Thymus (tissue), 11 donors: ENCODE data around the gene ABL2. TPM values are rescaled to one million over a fixed set of nuclear protein-coding genes. Genes with fewer than 3 reads are reported as not detected.
"Not testable (repeated sequence)": the region's sequence is repeated elsewhere in the genome, so short reads cannot be mapped to it uniquely, and the experiment has no call there.

Experiments used
- DNase-seq, 9 donors: peaks; one replicate each; pipeline ENCODE4 v3.0.0-alpha.2; 2013; ENCODE audit warnings: low spot score in 9 of 9, low read depth in 6 of 9, missing footprints in 1 of 9
- H3K27ac ChIP-seq, 2 donors: one replicate each; pipeline ENCODE4 v1.5.1; 2013; ENCODE audit warnings: control low read depth in 1 of 2, low read depth in 1 of 2, low read length in 1 of 2, mild to moderate bottlenecking in 1 of 2, moderate library complexity in 1 of 2
- H3K27me3 ChIP-seq, 2 donors: one replicate each; pipeline ENCODE4 v1.5.1; 2013; ENCODE audit warnings: low read length in 1 of 2; ENCODE audit not compliant: control insufficient read depth in 2 of 2, insufficient read depth in 1 of 2
- H3K36me3 ChIP-seq, 2 donors: one replicate each; pipeline ENCODE4 v1.5.1; 2013; ENCODE audit warnings: low read length in 1 of 2, mild to moderate bottlenecking in 1 of 2, moderate library complexity in 1 of 2; ENCODE audit not compliant: control insufficient read depth in 2 of 2, insufficient read depth in 2 of 2
- H3K4me1 ChIP-seq, 2 donors: one replicate each; pipeline ENCODE4 v1.5.1; 2013; ENCODE audit warnings: low read length in 2 of 2; ENCODE audit not compliant: control insufficient read depth in 2 of 2, insufficient read depth in 2 of 2
- H3K4me3 ChIP-seq, 2 donors: one replicate each; pipeline ENCODE4 v1.5.1; 2013; ENCODE audit warnings: low read length in 2 of 2, control low read depth in 1 of 2, mild to moderate bottlenecking in 1 of 2
- H3K9me3 ChIP-seq, 2 donors: one replicate each; pipeline ENCODE4 v1.5.1; 2013; ENCODE audit warnings: low read length in 1 of 2, mild to moderate bottlenecking in 1 of 2; ENCODE audit not compliant: control insufficient read depth in 2 of 2, insufficient read depth in 1 of 2
- WGBS: extraction: QIAGEN DNeasy Blood & Tissue Kit; methylation state at CpG from one replicate; pipeline ENCODE4 v1.1.7; 2013; 5-methylcytosine and 5-hydroxymethylcytosine counted together
- polyA plus RNA-seq: library from polyadenylated mRNA; stranded (reverse); fragments of 200-250 nt; gene quantifications from one replicate; pipeline ENCODE4 v1.2.3, GENCODE V29; 2013
- total RNA-seq: library from RNA; stranded (reverse); fragments of 120-200 nt; gene quantifications from one replicate; pipeline ENCODE4 v1.2.4, GENCODE V29; 2013
- donor health status: healthy.

ABL2 gene
- total and polyA plus RNA-seq, 2 donors = 3.5 to 3.6 TPM

- DNase-seq, H3K4me3 ChIP-seq, H3K9me3 ChIP-seq, H3K4me1 ChIP-seq, H3K27me3 ChIP-seq, H3K27ac ChIP-seq, H3K36me3 ChIP-seq: not testable (repeated sequence)
- 98% methylated on average over 21 of the region's 21 CpGs for WGBS
Measured at GRCh38 chr1:179138755-179139154, 90.7 kb downstream of the ABL2 start.

- Histone ChIP-seq H3K4me1 (peaks cover 0 to 5% of the 10 kb centered on the region in 2 donors), H3K27ac (no peak overlapping the region), H3K9me3 (no peaks in the 10 kb centered on the region), H3K36me3 (no peaks in the 10 kb centered on the region), H3K4me3 (no peak overlapping the region), H3K27me3 (no peaks in the 10 kb centered on the region)
- DNase-seq = no peak
- WGBS = 95% methylated on average over 5 of the region's 5 CpGs
Measured at GRCh38 chr1:179137617-179138255, 91.7 kb downstream of the ABL2 start.

- not testable (repeated sequence) for DNase-seq, H3K9me3 ChIP-seq, H3K27me3 ChIP-seq, H3K36me3 ChIP-seq, H3K27ac ChIP-seq, H3K4me3 ChIP-seq, H3K4me1 ChIP-seq
- over 99% methylated on average over 24 of the region's 28 CpGs for WGBS
Measured at GRCh38 chr1:179135707-179136106, 93.8 kb downstream of the ABL2 start.

- H3K4me1 ChIP-seq, H3K27me3 ChIP-seq, H3K9me3 ChIP-seq, H3K27ac ChIP-seq, H3K4me3 ChIP-seq, H3K36me3 ChIP-seq, DNase-seq: not testable (repeated sequence)
- WGBS = 98% methylated on average over 22 of the region's 27 CpGs
Measured at GRCh38 chr1:179135168-179135567, 94.3 kb downstream of the ABL2 start.

DNA sequence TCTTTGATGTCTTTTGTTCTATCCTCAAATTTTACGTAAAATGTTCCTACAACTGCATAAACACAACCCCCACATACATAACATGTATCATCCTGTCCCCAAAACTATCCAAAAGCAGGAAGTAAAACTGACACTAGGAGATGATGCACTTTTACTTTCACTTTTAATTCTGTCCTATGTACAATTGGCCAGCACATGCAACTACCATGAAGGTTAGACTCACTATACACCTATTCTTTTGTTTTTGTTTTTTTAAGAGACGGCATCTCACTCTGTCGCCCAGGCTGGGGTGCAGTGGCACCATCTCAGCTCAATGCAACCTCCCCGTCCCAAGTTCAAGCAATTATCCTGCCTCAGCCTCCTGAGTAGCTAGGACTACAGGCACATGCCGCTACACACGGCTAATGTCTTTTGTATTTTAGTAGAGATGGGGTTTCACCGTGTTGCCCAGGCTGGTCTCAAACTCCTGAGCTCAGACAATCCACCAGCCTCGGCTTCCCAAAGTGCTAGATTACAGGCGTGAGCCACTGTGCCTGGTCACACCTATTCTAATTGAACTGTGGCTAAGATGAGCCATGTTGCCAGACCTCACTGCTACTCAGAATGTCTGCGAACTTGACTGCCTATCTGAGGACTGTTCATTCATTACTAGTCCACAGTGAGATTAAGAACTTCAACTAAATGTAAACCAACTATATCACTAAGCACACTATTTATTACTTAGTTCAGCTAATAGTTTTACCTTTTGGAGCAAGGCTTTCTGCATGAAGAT is 99.6 kb downstream of the ABL2 start:
- peak; percentile 22 to 79 (median 48) for DNase-seq
- Histone ChIP-seq H3K4me3 (peak overlapping the region in 1 of 2 donors; percentile 24), H3K4me1 (peaks cover 4 to 9% of the 10 kb centered on the region in 2 donors), H3K27ac (peak overlapping the region; percentile 38 to 84), H3K36me3 (peaks cover 4 to 5% of the 10 kb centered on the region in 2 donors), H3K27me3 (no peaks in the 10 kb centered on the region), H3K9me3 (no peaks in the 10 kb centered on the region)
- 84% methylated on average over 10 of the region's 10 CpGs for WGBS

DNA sequence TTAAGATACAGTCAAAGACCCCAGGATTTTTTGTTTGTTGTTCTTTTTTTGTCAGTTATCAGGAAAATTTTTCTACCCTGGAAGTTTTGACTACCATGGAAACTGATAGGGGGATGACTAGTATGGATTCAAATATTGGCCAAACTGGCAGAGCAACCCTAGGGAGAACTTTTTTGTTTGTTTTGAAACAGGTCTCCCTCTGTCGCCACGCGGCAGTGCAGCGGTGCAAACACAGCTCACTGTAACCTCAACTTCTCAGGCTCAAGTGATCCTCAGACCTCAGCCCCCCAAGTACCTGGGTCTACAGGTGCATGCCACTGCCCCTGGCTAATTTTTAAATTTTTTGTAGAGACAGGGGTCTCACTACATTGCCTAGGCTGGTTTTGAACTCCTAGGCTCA is 101.0 kb downstream of the ABL2 start:
- DNase-seq = no peak
- Histone ChIP-seq H3K4me1 (peaks cover 4 to 9% of the 10 kb centered on the region in 2 donors), H3K27ac (no peak overlapping the region), H3K27me3 (no peaks in the 10 kb centered on the region), H3K36me3 (peaks cover 5 to 6% of the 10 kb centered on the region in 2 donors), H3K9me3 (no peaks in the 10 kb centered on the region), H3K4me3 (no peak overlapping the region)
- WGBS = 94% methylated on average over 4 of the region's 4 CpGs

DNA sequence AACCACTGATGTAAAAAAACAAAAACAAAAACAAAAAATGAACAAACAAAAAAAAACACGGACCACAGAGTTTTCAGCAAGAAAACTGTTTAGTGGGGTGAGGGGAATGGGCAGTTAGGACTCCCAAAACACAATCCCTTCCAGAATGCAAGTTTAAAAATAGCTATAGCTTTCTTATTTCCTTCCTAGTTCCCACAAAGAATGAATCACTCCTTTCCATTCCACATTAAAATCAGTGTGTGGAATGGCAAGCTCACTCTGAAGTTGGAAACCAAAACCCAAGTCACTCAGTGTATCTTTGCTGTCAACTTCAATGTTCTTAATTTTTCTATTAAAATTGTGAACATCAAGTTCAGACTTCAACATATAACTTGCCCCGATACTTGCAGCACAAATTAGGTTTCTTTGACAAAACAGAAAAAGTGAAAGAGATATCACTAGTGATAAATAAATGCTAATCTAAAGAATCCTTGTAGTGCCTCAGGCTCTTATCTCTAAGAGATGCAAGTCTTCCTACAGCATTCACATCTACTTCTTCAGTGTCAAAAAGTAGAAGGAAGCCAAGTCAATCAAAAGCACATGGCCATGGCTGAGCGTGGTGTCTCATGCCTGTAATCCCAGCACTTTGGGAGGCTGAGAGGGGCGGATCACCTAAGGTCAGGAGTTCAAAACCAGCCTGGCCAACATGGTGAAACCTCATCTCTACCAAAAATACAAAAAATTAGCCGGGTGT is 102.1 kb downstream of the ABL2 start:
- Histone ChIP-seq H3K9me3 (no peaks in the 10 kb centered on the region), H3K4me3 (no peak overlapping the region), H3K27me3 (no peaks in the 10 kb centered on the region), H3K36me3 (peaks cover 5 to 6% of the 10 kb centered on the region in 2 donors), H3K27ac (no peak overlapping the region), H3K4me1 (peaks cover 4 to 9% of the 10 kb centered on the region in 2 donors)
- 96% methylated on average over 5 of the region's 5 CpGs for WGBS
- DNase-seq = no peak

- H3K9me3 ChIP-seq = no peaks in the 10 kb centered on the region
- H3K36me3 ChIP-seq = peaks cover 5 to 8% of the 10 kb centered on the region in 2 donors
- H3K4me1 ChIP-seq = peaks cover 4 to 9% of the 10 kb centered on the region in 2 donors
- H3K4me3 ChIP-seq = no peak overlapping the region
- no peak overlapping the region for H3K27ac ChIP-seq
- no peak for DNase-seq
- no peaks in the 10 kb centered on the region for H3K27me3 ChIP-seq
- WGBS = 94% methylated on average over 8 of the region's 8 CpGs
Measured at GRCh38 chr1:179126338-179127060, 103.0 kb downstream of the ABL2 start.
